IgD-negative memory B cell (primary cell): Measurements from ENCODE around the gene MBOAT2. TPM values are rescaled to one million over a fixed set of nuclear protein-coding genes. Genes with fewer than 3 reads are reported as not detected.
"Not testable (repeated sequence)": the region's sequence is repeated elsewhere in the genome, so short reads cannot be mapped to it uniquely, and the experiment has no call there.

Experiments
- H3K27ac Mint-ChIP-seq, 3 donors: one replicate each; pipeline ENCODE4 v1.8.0; 2020 to 2022; ENCODE audit warnings: mild to moderate bottlenecking in 3 of 3, mixed read lengths in 3 of 3, moderate library complexity in 1 of 3
- H3K27me3 Mint-ChIP-seq: one replicate; pipeline ENCODE4 v1.8.0; 2021; ENCODE audit warnings: mixed read lengths
- H3K36me3 Mint-ChIP-seq: one replicate; pipeline ENCODE4 v1.8.0; 2020; ENCODE audit warnings: mild to moderate bottlenecking, mixed read lengths
- H3K4me1 Mint-ChIP-seq, 3 donors: one replicate each; pipeline ENCODE4 v1.8.0; 2020 to 2022; ENCODE audit warnings: mixed read lengths in 3 of 3, mild to moderate bottlenecking in 1 of 3
- H3K4me3 Mint-ChIP-seq, 4 donors: one replicate each; pipeline ENCODE4 v1.8.0; 2020 to 2022; ENCODE audit warnings: mild to moderate bottlenecking in 4 of 4, mixed read lengths in 4 of 4, moderate library complexity in 3 of 4
- H3K9me3 Mint-ChIP-seq, 3 donors: one replicate each; pipeline ENCODE4 v1.8.0; 2020 to 2021; ENCODE audit warnings: mixed read lengths in 3 of 3, mild to moderate bottlenecking in 1 of 3
- polyA plus RNA-seq: library from polyadenylated mRNA; unstranded; fragments of 300-500 nt; fragmentation: Illumina TruSeq; gene quantifications from one replicate; pipeline ENCODE4 v1.2.3, GENCODE V29; 2021

Gene MBOAT2, protein sequence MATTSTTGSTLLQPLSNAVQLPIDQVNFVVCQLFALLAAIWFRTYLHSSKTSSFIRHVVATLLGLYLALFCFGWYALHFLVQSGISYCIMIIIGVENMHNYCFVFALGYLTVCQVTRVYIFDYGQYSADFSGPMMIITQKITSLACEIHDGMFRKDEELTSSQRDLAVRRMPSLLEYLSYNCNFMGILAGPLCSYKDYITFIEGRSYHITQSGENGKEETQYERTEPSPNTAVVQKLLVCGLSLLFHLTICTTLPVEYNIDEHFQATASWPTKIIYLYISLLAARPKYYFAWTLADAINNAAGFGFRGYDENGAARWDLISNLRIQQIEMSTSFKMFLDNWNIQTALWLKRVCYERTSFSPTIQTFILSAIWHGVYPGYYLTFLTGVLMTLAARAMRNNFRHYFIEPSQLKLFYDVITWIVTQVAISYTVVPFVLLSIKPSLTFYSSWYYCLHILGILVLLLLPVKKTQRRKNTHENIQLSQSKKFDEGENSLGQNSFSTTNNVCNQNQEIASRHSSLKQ
- polyA plus RNA-seq: not detected

DNA sequence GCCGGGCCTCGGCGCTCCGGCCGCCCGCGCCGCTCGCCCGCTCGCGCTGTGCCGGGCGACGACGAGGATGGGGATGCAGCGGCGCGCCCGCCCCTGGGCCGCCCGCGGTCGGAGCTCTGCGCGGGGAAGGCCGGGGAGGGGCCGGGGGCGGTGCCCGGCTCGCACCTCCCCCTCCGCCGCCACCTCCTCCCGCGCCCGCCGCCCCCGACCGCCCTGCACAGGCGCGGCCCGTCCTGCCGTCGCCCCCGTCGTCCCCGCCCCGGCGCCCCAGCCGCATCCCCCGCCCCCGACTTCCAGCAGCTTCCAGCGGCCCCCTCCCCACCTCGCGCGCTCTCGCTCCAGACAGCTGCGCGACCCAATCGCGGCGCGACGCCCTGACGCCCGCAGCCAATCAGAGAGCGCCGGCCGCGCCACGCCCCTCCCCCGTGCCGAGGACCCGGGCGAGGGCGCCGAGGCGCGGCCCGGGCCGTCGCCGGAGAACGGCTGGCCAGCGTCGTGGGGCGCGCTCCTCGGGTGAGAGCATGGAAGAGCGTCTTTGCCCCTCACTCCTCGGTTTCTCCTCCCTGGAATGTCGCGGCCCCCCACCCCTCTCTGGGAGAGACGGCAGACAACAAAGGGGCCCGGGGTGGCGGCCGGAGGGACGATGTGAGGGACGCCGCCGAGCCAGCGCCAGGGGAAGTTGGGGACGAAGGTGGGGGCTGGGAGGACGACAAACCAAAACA, at the start of gene MBOAT2:
TSS of gene MBOAT2 (minus strand) at position 69 of the 722 bp plus-strand sequence. CDS start 70 bp downstream, outside the sequence.
- H3K36me3 Mint-ChIP-seq: no peaks in the 10 kb centered on the region
- H3K27ac Mint-ChIP-seq: peak within 1 kb of the TSS; percentile 35 to 87 (median 35)

GRCh38 chr2:9052821-9053533, 49.5 kb upstream of the MBOAT2 start:
- no peak overlapping the region for H3K27ac Mint-ChIP-seq

More for the DNA sequence above, at the start of gene MBOAT2:
- H3K4me3 Mint-ChIP-seq: peak within 1 kb of the TSS; percentile 87 to 94 (median 90)
- H3K9me3 Mint-ChIP-seq: no peaks in the 10 kb centered on the region
- peaks cover 4 to 7% (median 5%) of the 10 kb centered on the region in 3 donors for H3K4me1 Mint-ChIP-seq
- H3K27me3 Mint-ChIP-seq: peaks cover 4% of the 10 kb centered on the region

GRCh38 chr2:9051451-9051850, 48.0 kb upstream of the MBOAT2 start:
- not testable (repeated sequence) for H3K27ac Mint-ChIP-seq, H3K4me1 Mint-ChIP-seq, H3K27me3 Mint-ChIP-seq, H3K9me3 Mint-ChIP-seq, H3K36me3 Mint-ChIP-seq, H3K4me3 Mint-ChIP-seq

More at GRCh38 chr2:9052821-9053533, 49.5 kb upstream of the MBOAT2 start:
- H3K36me3 Mint-ChIP-seq: no peaks in the 10 kb centered on the region
- peaks cover 2% of the 10 kb centered on the region for H3K27me3 Mint-ChIP-seq
- no peak overlapping the region for H3K4me3 Mint-ChIP-seq
- peaks cover 3 to 9% (median 3%) of the 10 kb centered on the region in 3 donors for H3K9me3 Mint-ChIP-seq
- peaks cover 0 to 2% (median 0%) of the 10 kb centered on the region in 3 donors for H3K4me1 Mint-ChIP-seq

DNA sequence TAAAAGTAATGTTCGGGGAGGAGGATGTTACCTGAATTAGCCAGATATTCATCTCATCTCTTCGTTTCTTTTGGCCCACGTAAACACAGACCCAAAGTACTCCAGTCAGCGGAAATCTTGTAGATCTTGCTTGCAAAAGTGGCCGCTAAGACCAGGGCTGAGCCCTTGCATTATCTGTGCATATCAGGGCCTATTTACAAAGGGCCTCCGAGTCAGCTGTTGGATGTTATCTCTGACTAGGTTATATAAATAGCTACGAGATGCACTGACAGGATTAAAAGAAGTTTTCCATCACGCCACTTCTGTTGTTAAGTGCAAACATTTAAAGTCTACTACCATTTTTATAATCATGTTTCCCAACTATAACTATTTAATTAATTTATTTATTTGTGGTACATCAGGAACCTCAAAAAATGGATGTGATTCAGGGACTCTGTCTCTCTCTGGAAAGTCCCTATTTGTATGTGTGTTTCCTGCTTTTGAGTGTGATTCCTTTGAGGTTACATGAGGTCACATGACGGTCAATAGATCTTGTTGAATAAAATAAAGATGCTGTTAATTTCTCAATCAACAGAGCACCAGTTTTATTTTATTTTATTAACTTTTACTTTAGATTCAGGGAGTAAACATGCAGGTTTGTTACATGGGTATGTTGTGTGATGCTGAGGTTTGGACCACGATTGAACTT, 46.8 kb upstream of the MBOAT2 start:
- no peaks in the 10 kb centered on the region for H3K4me1 Mint-ChIP-seq
- H3K27me3 Mint-ChIP-seq: peaks cover 2% of the 10 kb centered on the region
- H3K36me3 Mint-ChIP-seq: no peaks in the 10 kb centered on the region
- H3K27ac Mint-ChIP-seq: no peak overlapping the region
- no peak overlapping the region for H3K4me3 Mint-ChIP-seq
- H3K9me3 Mint-ChIP-seq: peaks cover 0 to 4% (median 2%) of the 10 kb centered on the region in 3 donors

GRCh38 chr2:9045595-9045994, 42.1 kb upstream of the MBOAT2 start:
- H3K27me3 Mint-ChIP-seq: no peaks in the 10 kb centered on the region
- H3K36me3 Mint-ChIP-seq: no peaks in the 10 kb centered on the region
- peaks cover 0 to 4% (median 0%) of the 10 kb centered on the region in 3 donors for H3K9me3 Mint-ChIP-seq
- H3K4me1 Mint-ChIP-seq: no peaks in the 10 kb centered on the region
- H3K27ac Mint-ChIP-seq: no peak overlapping the region
- H3K4me3 Mint-ChIP-seq: no peak overlapping the region

DNA sequence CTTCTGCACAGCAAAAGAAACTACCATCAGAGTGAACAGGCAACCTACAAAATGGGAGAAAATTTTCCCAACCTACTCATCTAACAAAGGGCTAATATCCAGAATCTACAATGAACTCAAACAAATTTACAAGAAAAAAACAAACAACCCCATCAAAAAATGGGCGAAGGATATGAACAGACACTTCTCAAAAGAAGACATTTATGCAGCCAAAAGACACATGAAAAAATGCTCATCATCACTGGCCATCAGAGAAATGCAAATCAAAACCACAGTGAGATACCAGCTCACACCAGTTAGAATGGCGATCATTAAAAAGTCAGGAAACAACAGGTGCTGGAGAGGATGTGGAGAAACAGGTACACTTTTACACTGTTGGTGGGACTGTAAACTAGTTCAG, 40.0 kb upstream of the MBOAT2 start:
- H3K27me3 Mint-ChIP-seq, H3K4me1 Mint-ChIP-seq, H3K27ac Mint-ChIP-seq, H3K4me3 Mint-ChIP-seq, H3K36me3 Mint-ChIP-seq, H3K9me3 Mint-ChIP-seq: not testable (repeated sequence)

GRCh38 chr2:9037166-9037565, 33.7 kb upstream of the MBOAT2 start:
- no peaks in the 10 kb centered on the region for H3K4me1 Mint-ChIP-seq
- H3K4me3 Mint-ChIP-seq: peak overlapping the region in 1 of 4 donors; percentile 23
- H3K27ac Mint-ChIP-seq: no peak overlapping the region
- H3K9me3 Mint-ChIP-seq: peaks cover 2 to 5% (median 3%) of the 10 kb centered on the region in 3 donors
- H3K36me3 Mint-ChIP-seq: no peaks in the 10 kb centered on the region
- H3K27me3 Mint-ChIP-seq: peaks cover 13% of the 10 kb centered on the region

GRCh38 chr2:9033385-9034168, 30.1 kb upstream of the MBOAT2 start:
- H3K27ac Mint-ChIP-seq: no peak overlapping the region
- H3K4me3 Mint-ChIP-seq: no peak overlapping the region
- H3K4me1 Mint-ChIP-seq: no peaks in the 10 kb centered on the region
- peaks cover 23% of the 10 kb centered on the region for H3K27me3 Mint-ChIP-seq
- no peaks in the 10 kb centered on the region for H3K36me3 Mint-ChIP-seq
- peaks cover 2 to 5% (median 3%) of the 10 kb centered on the region in 3 donors for H3K9me3 Mint-ChIP-seq

- Mint-ChIP-seq H3K36me3 (no peaks in the 10 kb centered on the region), H3K27me3 (peaks cover 20% of the 10 kb centered on the region), H3K4me1 (no peaks in the 10 kb centered on the region), H3K9me3 (peaks cover 0 to 3% (median under 1%) of the 10 kb centered on the region in 3 donors), H3K27ac (peak overlapping the region in 1 of 3 donors; percentile 34), H3K4me3 (no peak overlapping the region)
These were observed 29.2 kb upstream of the MBOAT2 start for GRCh38 chr2:9032536-9033255.

DNA sequence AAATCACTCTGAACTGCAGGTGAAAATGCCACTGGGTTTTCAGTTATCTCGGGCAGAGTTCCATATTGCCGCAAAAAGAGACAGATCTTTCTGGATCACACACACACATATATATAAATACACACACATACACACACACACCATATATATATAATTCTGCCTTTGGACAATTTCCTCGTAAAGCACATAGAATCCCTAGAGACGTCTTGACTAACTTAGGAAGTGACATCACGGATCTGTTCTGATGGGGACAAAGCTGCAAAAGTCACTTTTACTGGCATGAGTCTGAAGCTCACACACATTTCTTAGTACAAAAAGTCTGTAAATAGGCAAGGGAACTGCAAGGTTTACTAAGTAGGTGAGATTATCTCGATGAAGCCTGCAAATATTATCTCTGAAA, 28.6 kb upstream of the MBOAT2 start:
- Mint-ChIP-seq H3K9me3 (peaks cover 0 to 3% (median 0%) of the 10 kb centered on the region in 3 donors), H3K27me3 (peaks cover 20% of the 10 kb centered on the region), H3K27ac (no peak overlapping the region), H3K4me3 (no peak overlapping the region), H3K36me3 (peaks cover 2% of the 10 kb centered on the region), H3K4me1 (no peaks in the 10 kb centered on the region)

DNA sequence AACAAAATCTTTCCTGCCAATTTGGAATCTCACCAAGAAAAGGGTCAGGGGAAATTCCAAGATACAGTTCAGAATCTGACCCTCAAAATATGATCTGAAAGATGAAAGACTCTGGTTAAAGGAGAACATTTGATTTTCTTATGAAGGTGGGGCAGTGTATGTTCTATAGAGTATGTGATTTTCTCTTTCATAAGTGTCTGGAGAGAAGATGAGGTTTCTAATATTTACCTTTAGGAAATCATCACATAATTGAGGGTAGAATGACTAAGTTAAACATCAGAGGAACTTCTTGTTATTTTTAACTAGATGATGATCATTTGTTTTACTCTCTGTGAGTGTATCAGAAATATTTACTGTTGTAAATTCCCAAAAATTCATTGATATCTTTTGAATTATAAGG, 27.8 kb upstream of the MBOAT2 start:
- Mint-ChIP-seq H3K27ac (no peak overlapping the region), H3K27me3 (peaks cover 21% of the 10 kb centered on the region), H3K36me3 (peaks cover 2% of the 10 kb centered on the region), H3K4me1 (no peaks in the 10 kb centered on the region), H3K4me3 (no peak overlapping the region), H3K9me3 (peaks cover 0 to 3% (median 0%) of the 10 kb centered on the region in 3 donors)

GRCh38 chr2:9030841-9031240, 27.4 kb upstream of the MBOAT2 start:
- H3K27me3 Mint-ChIP-seq: peaks cover 21% of the 10 kb centered on the region
- H3K36me3 Mint-ChIP-seq: peaks cover 2% of the 10 kb centered on the region
- no peak overlapping the region for H3K27ac Mint-ChIP-seq
- peaks cover 0 to 3% (median 0%) of the 10 kb centered on the region in 3 donors for H3K9me3 Mint-ChIP-seq
- H3K4me3 Mint-ChIP-seq: no peak overlapping the region
- no peaks in the 10 kb centered on the region for H3K4me1 Mint-ChIP-seq

DNA sequence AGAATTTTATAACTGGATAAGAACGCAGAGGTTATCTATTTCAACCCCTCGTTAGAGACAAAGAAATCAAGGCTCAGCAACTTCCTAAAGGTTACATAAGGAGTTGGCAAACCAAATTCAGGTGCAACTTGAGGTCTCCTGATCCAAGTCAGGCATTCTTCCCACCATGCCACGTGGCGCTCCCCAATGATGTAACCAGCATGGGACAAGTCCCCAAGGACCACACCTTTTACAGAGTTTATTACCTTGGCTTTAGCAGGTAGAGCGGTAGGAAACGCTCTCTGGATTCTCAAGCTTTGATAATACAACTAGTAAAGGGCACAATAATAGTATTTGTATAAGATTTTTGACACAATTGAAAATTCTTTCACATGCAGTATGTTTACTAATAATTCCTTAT, 26.7 kb upstream of the MBOAT2 start:
- Mint-ChIP-seq H3K27me3 (peaks cover 21% of the 10 kb centered on the region), H3K4me3 (no peak overlapping the region), H3K9me3 (peaks cover 0 to 3% (median 0%) of the 10 kb centered on the region in 3 donors)

More for the DNA sequence above, 26.7 kb upstream of the MBOAT2 start:
- H3K36me3 Mint-ChIP-seq: peaks cover 2% of the 10 kb centered on the region
- no peak overlapping the region for H3K27ac Mint-ChIP-seq
- no peaks in the 10 kb centered on the region for H3K4me1 Mint-ChIP-seq
